DMS79 treated with DMSO at 0.1 percent for 48 hours (cell line): Measurements from ENCODE around the gene SNX32.

Source experiments
- DNase-seq: peaks from one replicate; lab custom pipeline; 2025; lab: John Stamatoyannopoulos, UW

The SNX32 gene

DNA sequence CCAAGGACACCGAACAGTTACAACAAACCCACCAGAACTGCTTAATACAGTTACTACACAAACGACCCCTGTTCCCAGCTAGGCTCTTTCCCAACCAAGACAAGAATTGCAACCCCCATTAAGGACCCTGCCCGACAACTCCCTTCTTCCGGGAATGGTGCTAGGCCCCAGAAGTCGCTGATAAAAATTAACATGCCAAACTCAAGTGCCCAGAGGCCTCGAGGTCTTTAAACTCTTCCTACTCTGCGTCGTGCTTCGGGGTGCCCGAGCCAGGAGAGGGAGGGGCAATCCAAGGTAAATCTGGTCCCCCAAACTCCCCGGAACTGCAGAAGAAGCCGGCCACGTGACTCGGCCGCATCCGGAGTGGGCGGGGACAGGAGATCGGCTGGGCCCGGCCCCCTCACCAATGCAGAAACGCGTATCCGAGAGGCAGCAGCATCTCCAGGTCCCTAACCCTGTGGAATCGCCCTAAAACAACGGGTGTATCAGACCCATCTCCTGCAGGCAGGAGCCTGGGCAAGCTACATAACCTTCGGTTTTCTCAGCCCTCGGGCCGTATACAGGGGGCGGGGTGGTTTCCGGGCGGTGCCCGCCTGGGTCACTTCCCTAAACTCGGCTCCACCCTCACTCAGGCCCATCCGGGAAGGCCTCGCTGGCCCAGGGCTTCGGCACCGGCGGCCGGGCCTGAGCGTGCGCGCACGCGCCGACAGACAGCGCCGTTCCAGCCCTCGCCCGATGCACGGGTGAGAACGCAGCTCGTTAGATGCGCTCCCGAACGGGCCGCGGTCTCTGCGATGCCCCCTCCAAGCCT, 23.1 kb downstream of the SNX32 start:
- DNase-seq, result peak; percentile 24

DNA sequence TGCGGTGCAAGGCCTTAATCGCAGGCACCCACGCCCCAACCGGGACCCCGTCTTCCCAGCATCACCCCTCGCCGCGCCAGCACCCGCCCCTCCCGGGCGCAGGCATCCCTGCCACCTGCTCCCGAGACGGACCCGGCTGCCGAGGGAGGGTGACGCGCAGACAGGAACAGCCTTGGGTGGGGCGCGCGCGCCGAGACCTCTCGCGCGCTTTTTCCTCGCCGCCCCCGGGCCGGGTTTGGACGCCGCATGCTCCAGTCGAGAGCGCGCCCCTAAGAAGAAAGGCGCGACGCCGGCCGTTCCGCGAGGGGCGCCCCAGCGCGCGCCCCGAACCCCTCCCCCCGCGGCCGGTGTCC, 23.7 kb downstream of the SNX32 start:
- no peak for DNase-seq

GRCh38 chr11:65857853-65858680, 24.3 kb downstream of the SNX32 start, which contains the start of gene CFL1:
CFL1 (minus strand) TSS chr11:65858180; CDS start chr11:65858099, 81 bp downstream.
- peak; percentile 92 for DNase-seq

GRCh38 chr11:65858681-65859087, 24.9 kb downstream of the SNX32 start:
- DNase-seq, result no peak

DNA sequence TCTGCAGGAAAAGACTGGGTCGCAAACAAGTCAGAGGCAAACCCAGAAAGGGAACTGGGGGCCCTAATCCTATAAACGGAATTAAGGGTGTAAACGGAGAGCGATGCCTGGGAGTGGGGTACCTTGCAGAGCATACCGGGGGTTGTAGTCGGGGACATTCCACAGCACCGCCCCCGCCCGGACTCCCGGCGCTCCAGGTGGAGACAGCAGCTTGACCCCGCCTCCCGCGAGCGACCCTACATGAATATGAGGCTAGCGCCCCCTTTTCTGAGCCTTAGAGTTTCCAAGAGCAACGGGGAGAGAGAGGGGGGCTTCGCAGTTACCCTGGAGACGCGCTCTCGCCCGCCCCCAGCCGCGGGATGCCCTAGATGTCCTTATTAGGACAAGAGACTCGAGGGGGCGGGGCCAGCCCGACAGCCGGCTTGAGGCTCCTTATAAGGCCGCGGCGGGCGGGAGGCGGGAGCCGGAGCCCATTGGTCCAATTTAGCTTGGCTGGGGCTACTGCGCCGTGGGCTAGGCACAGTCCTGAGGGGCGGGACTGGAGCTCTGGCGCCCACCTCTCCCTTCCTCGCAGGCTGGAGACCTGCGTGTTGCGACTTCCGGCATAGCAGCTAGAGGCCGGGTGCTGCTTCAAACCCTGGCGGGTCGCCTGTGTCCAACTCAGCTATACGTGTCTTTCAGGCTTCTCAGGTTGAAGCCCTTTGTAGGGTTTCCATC, 25.5 kb downstream of the SNX32 start:
- peak; percentile 99 for DNase-seq

- DNase-seq, result no peak
Measured at GRCh38 chr11:65859812-65860277, 26.1 kb downstream of the SNX32 start.

DNA sequence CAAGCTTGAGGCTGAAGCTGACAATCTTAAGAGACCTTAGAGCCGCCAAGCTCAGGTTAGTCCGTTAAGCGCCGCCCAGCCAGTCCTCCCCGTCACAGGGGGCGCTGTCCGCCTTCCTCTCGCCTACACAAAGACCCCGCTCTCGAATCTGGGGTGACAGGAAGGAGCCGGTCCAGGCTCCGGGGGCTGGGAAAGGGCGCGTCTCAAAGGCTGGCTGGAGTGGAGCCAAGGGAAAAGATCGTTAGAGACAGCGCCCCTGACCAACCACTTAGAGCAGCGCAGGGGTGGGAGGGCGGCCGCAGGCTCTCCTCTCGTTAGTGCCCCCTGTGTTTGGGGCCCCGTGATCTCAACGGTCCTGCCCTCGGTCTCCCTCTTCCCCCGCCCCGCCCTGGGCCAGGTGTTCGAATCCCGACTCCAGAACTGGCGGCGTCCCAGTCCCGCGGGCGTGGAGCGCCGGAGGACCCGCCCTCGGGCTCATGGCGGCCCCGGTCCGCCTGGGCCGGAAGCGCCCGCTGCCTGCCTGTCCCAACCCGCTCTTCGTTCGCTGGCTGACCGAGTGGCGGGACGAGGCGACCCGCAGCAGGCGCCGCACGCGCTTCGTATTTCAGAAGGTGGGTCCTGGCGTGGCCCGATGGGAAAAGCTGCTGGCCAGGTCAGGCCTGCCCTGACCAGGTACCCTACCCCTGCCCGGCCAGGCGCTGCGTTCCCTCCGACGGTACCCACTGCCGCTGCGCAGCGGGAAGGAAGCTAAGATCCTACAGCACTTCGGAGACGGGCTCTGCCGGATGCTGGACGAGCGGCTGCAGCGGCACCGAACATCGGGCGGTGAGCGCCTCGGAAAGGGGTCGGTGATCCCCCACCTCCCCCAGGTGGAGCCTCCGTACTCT, 26.8 kb downstream of the SNX32 start, which contains the start of gene MUS81:
Gene MUS81 (plus strand): TSS at position 156 of the 887 bp plus-strand sequence. CDS start 321 bp downstream, at position 477.
- peak; percentile 97 for DNase-seq

DNA sequence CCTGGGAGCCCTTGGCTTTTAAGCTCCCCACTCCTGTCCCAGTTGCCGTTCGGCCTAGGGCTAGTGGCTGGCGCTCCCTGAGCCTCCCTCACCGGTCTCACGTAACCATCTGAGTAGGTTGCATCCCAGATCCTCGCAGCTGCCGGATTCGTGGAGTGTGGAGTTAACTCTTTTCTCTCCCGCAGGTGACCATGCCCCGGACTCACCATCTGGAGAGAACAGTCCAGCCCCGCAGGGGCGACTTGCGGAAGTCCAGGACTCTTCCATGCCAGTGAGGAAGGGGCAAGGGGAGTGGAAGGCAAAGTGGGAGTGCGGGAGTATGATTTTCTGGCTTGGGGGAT, 27.4 kb downstream of the SNX32 start:
- no peak for DNase-seq

- no peak for DNase-seq
Measured at GRCh38 chr11:65861533-65862183, 27.9 kb downstream of the SNX32 start.

GRCh38 chr11:65862191-65862735, 28.5 kb downstream of the SNX32 start:
- no peak for DNase-seq

GRCh38 chr11:65862941-65863888, 29.5 kb downstream of the SNX32 start:
- no peak for DNase-seq

- DNase-seq, result no peak
Measured at GRCh38 chr11:65863889-65864705, 30.3 kb downstream of the SNX32 start.

GRCh38 chr11:65864706-65865471, 31.1 kb downstream of the SNX32 start:
- no peak for DNase-seq

DNA sequence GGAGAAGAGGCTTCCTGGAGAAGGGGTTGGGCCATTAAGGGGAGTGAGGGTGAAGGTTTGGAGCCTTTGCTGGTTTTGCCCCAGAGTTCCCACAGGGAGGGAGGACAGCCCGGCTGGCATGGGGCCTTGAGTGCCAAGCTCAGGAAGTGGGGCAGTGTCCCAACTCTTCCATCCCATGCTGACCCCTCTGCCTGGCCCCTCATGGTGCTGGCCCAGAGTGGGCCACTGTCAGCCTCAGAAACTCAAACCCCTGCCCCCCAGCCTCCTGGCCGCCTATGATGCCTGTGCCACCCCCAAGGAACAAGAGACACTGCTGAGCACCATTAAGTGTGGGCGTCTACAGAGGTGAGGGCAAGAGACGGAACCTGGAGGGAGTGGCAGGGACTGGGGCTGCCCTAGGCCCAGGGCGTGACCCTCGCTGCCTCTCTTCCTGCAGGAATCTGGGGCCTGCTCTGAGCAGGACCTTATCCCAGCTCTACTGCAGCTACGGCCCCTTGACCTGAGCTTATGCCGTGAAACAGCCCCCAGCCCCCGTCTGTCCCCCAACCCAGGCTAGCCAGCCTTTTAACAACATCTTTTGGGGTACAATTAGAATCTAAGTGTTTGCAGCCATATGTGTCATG, 31.9 kb downstream of the SNX32 start:
- DNase-seq, result no peak

DNA sequence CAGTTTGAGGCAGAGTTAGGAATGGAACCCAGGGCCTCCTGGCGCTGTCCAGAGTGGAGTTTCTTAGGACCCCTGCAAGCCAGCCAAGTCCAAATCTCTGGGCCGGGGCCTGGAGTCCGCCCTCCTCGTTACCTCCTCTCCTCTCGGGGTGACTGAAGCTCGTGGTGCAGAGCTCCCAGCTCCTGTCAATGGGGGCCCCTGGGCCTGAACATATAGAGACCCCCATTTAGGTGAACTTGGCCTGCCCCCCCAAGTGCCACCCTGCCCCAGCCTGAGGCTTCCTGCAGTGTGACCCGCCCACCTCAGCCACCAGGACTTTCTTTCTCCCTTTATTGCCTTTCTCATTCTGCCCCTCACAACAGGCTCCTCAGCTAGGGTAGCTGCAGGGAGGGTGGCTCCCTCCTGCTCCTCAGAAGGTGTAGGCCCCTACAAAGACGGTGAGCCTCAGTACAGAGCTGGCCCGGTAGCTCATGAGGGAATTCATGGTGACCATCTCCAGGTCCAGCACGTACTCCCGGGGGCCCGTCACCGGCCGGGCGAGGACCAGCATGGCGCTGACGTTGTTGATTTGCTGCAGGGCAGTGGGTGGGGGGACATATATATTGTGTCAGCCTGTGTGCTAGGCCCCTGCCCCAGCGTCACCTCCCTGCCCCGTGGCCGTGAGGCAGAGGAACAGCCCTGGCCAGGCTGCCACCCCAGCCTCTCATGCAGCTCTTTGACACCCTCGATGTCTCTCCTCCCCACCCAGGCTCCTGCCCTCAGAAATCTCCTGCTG, 32.9 kb downstream of the SNX32 start:
- no peak for DNase-seq

DNA sequence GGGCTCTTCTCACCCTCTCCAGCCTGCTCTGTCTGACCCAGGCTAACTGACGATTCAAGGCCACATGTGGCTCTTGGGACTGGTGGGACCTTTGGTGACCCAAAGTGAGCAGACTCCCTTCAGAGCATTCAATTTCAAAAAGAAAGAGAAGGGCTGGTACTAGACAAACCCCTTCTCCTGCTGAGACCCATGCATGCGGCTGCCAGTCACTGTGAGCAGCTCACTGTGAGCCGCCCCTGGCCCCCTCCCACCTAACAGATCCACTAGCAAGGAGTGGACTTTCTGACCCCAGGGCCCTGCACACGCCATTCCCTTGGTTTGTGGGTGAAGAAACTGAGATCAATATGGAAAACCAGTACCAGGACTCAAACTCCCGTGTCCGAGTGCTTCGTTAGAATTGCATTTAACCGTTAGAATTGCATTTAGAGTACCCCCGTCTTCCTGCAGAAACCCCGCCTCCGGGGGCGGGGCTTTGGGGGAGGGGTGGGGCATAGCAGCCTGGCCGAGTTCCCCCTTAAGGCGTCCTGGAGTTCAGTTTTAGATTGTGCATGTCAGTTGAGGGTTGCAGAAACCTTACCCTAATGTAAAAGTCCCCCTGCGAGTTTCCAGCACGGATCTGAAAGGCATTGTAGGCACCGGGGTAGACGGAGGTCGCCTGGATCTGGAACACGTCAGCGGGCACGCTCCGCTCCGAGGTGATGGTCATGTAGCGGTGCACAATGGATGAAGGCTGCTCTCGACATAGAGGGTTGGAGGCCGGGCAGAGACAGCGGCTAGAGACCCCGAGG, 33.7 kb downstream of the SNX32 start:
- no peak for DNase-seq
